HG02571 (cell line): ENCODE measurements around the gene ARL5C.

Source experiments
- ATAC-seq: cut with Tn5 transposase; IDR thresholded peaks from one replicate; pipeline ENCODE4 v1.9.1; 2021; ENCODE audit warnings: mild to moderate bottlenecking, moderate library complexity; ENCODE audit not compliant: unreplicated experiment

Gene ARL5C

GRCh38 chr17:39165841-39166349 is at the start of gene ARL5C:
Gene ARL5C (minus strand): TSS chr17:39166161. CDS start chr17:39165760, 401 bp downstream.
- no peak for ATAC-seq

- no peak for ATAC-seq
Observed at GRCh38 chr17:39213852-39214251, 47.9 kb upstream of the ARL5C start.

GRCh38 chr17:39212841-39213480 is 47.0 kb upstream of the ARL5C start:
- no peak for ATAC-seq

- ATAC-seq = no peak
Observed at GRCh38 chr17:39212195-39212810, 46.3 kb upstream of the ARL5C start.

- no peak for ATAC-seq
Observed at GRCh38 chr17:39210093-39210434, 44.1 kb upstream of the ARL5C start.

GRCh38 chr17:39209317-39210092 is 43.5 kb upstream of the ARL5C start:
- no peak for ATAC-seq

- ATAC-seq = no peak
Observed at GRCh38 chr17:39208893-39209292, 42.9 kb upstream of the ARL5C start.

- ATAC-seq = no peak
Observed at GRCh38 chr17:39208136-39208535, 42.2 kb upstream of the ARL5C start.

- ATAC-seq = no peak
Observed at GRCh38 chr17:39205112-39205526, 39.2 kb upstream of the ARL5C start.

GRCh38 chr17:39204245-39204644 is 38.3 kb upstream of the ARL5C start:
- no peak for ATAC-seq

- ATAC-seq = no peak
Observed at GRCh38 chr17:39200957-39201510, 35.1 kb upstream of the ARL5C start.

- ATAC-seq = peak; percentile 53
Observed at GRCh38 chr17:39200070-39200879, 34.3 kb upstream of the ARL5C start, which contains the start of gene RPL19. Gene RPL19 (plus strand): TSS chr17:39200283. CDS start chr17:39200345, 62 bp downstream.

- peak; percentile 48 for ATAC-seq
Observed at GRCh38 chr17:39199820-39200069, 33.8 kb upstream of the ARL5C start.

GRCh38 chr17:39198186-39198566 is 32.2 kb upstream of the ARL5C start:
- ATAC-seq = no peak

GRCh38 chr17:39197380-39198185 is 31.6 kb upstream of the ARL5C start, which contains the start of gene CACNB1:
Gene CACNB1 (minus strand): TSS chr17:39197669. CDS start chr17:39197495, 174 bp downstream.
- no peak for ATAC-seq

- no peak for ATAC-seq
Observed at GRCh38 chr17:39196808-39197291, 30.9 kb upstream of the ARL5C start.

- no peak for ATAC-seq
Observed at GRCh38 chr17:39196241-39196807, 30.4 kb upstream of the ARL5C start.

- ATAC-seq = no peak
Observed at GRCh38 chr17:39195568-39196160, 29.7 kb upstream of the ARL5C start.

- ATAC-seq = no peak
Observed at GRCh38 chr17:39194985-39195524, 29.1 kb upstream of the ARL5C start.
